Keratinocyte (primary cell): ENCODE data around the gene ZCCHC7.

Source experiments
- EZH2 ChIP-seq: IDR thresholded peaks from one replicate; pipeline ENCODE4 v1.6.1; 2012; ENCODE audit warnings: inconsistent platforms, mild to moderate bottlenecking, low read length, moderate library complexity
- TF ChIP-seq, protein P1 (sequence below), 3 experiments: IDR thresholded peaks in 1 of 3; conservative IDR thresholded peaks in 1 of 3; optimal IDR thresholded peaks in 1 of 3; 2 replicates in 2 of 3; 3 replicates in 1 of 3; pipeline versions ENCODE3 to v1.5.1; 2011; ENCODE audit warnings: low read length in 3 of 3, mild to moderate bottlenecking in 3 of 3, moderate library complexity in 2 of 3, control low read depth in 1 of 3, inconsistent platforms in 1 of 3; ENCODE audit not compliant: insufficient read depth in 2 of 3; ENCODE audit errors: extremely low read depth in 1 of 3

GRCh38 chr9:37338218-37338617 is 217.8 kb downstream of the ZCCHC7 start:
- TF ChIP-seq, protein P1, sequence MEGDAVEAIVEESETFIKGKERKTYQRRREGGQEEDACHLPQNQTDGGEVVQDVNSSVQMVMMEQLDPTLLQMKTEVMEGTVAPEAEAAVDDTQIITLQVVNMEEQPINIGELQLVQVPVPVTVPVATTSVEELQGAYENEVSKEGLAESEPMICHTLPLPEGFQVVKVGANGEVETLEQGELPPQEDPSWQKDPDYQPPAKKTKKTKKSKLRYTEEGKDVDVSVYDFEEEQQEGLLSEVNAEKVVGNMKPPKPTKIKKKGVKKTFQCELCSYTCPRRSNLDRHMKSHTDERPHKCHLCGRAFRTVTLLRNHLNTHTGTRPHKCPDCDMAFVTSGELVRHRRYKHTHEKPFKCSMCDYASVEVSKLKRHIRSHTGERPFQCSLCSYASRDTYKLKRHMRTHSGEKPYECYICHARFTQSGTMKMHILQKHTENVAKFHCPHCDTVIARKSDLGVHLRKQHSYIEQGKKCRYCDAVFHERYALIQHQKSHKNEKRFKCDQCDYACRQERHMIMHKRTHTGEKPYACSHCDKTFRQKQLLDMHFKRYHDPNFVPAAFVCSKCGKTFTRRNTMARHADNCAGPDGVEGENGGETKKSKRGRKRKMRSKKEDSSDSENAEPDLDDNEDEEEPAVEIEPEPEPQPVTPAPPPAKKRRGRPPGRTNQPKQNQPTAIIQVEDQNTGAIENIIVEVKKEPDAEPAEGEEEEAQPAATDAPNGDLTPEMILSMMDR (optimal IDR thresholded peaks at IDR 0.05 in 1 of 3, IDR thresholded peaks at IDR 0.05 in 1 of 3, conservative IDR thresholded peaks at IDR 0.05 in 1 of 3; ENCODE audit: extremely low read depth in 1 of 3, insufficient read depth in 2 of 3, low read length in 3 of 3), result no peak
- TF ChIP-seq EZH2, result no peak
